H1 (cell line): ENCODE data around the gene DLG1. TPM values are rescaled to one million over a fixed set of nuclear protein-coding genes. Genes with fewer than 3 reads are reported as not detected.

Experiments used
- ASH2L ChIP-seq: fragments of 200-600, 300-600 bp; sonication (generic); IDR thresholded peaks from one replicate; pipeline ENCODE4 v1.7.1; 2017; ENCODE audit warnings: low read length
- BCL11A ChIP-seq, 2 experiments: IDR thresholded peaks; one replicate each; pipeline ENCODE4 v1.6.1; 2011; ENCODE audit warnings: low read depth in 2 of 2, low read length in 2 of 2, mild to moderate bottlenecking in 2 of 2
- CHD1 ChIP-seq: IDR thresholded peaks from 2 replicates; pipeline ENCODE4 v1.6.1; 2012; ENCODE audit warnings: low read depth, low read length, improper control_type of control experiment
- EP300 ChIP-seq, 2 experiments: IDR thresholded peaks; 1 replicate in 1 of 2; 2 replicates in 1 of 2; pipeline ENCODE4 v1.6.1; 2011 to 2012; ENCODE audit warnings: low read depth in 2 of 2, low read length in 2 of 2, mild to moderate bottlenecking in 2 of 2, borderline replicate concordance in 1 of 2, inconsistent platforms in 1 of 2, moderate library complexity in 1 of 2
- JUN ChIP-seq: IDR thresholded peaks from 2 replicates; pipeline ENCODE4 v1.6.1; 2011; ENCODE audit warnings: low read depth, mild to moderate bottlenecking, improper control_type of control experiment, low read length
- KDM4A ChIP-seq: IDR thresholded peaks from one replicate; pipeline ENCODE4 v1.7.1; 2012; ENCODE audit warnings: low read depth, mild to moderate bottlenecking, moderate library complexity, low read length, inconsistent platforms; ENCODE audit not compliant: severe bottlenecking
- KDM5A ChIP-seq: fragments of 200-600 bp; IDR thresholded peaks from 2 replicates; pipeline ENCODE4 v1.7.1; 2012; ENCODE audit warnings: mild to moderate bottlenecking, low read length, inconsistent platforms, mixed read lengths
- RAD21 ChIP-seq, 2 experiments: IDR thresholded peaks in 1 of 2; conservative IDR thresholded peaks in 1 of 2; 2 replicates each; pipeline ENCODE4 v1.6.1; 2011; ENCODE audit warnings: low read depth in 2 of 2, low read length in 2 of 2, improper control_type of control experiment in 1 of 2, inconsistent platforms in 1 of 2, mild to moderate bottlenecking in 1 of 2, moderate library complexity in 1 of 2
- SP1 ChIP-seq: IDR thresholded peaks from 2 replicates; pipeline ENCODE4 v1.6.1; 2011; ENCODE audit warnings: low read depth, low read length
- SP2 ChIP-seq: IDR thresholded peaks from 2 replicates; pipeline ENCODE4 v1.6.1; 2012; ENCODE audit warnings: mild to moderate bottlenecking, low read length, inconsistent platforms
- SP4 ChIP-seq: IDR thresholded peaks from 2 replicates; pipeline ENCODE4 v1.6.1; 2012; ENCODE audit warnings: low read length, inconsistent platforms
- SRF ChIP-seq: IDR thresholded peaks from 2 replicates; pipeline ENCODE4 v1.6.1; 2011; ENCODE audit warnings: mild to moderate bottlenecking, low read depth, low read length, moderate library complexity
- SUZ12 ChIP-seq: fragments of 200-600 bp; sonication (generic); IDR thresholded peaks from 2 replicates; pipeline ENCODE4 v1.6.1; 2012; ENCODE audit warnings: mild to moderate bottlenecking, inconsistent platforms, low read length, moderate library complexity, mixed read lengths
- polyA plus RNA-seq, 7 experiments: library from polyadenylated mRNA; depleted of rRNA in 3 of 7; stranded (reverse) in 5 of 7; unstranded in 2 of 7; fragments of >200 nt in 5 of 7; fragments of 200-250 nt in 2 of 7; gene quantifications; 1 replicate in 5 of 7; 2 replicates in 1 of 7; 4 replicates in 1 of 7; pipeline versions ENCODE4 v1.2.1 to v1.2.3, GENCODE V29; 2011 to 2013; ENCODE audit warnings: missing spikeins in 2 of 7, mixed read lengths in 2 of 7
- total RNA-seq: library from RNA; stranded (reverse); fragmentation: NEBNext Ultra II Directional; extraction: Animal tissue kit (Norgen Biotek cat#: 25700); gene quantifications from 2 replicates; pipeline ENCODE4 v1.2.1, GENCODE V29; 2021
- TF ChIP-seq, protein P1 (sequence below): IDR thresholded peaks from 2 replicates; pipeline ENCODE4 v1.6.1; 2012; ENCODE audit warnings: inconsistent platforms
- TF ChIP-seq, protein P2 (sequence below): IDR thresholded peaks from 2 replicates; pipeline ENCODE4 v1.6.1; 2012; ENCODE audit warnings: inconsistent platforms

Gene DLG1
- total and polyA plus RNA-seq, 2 of the 8 experiments (the other 6 are each of a cell fraction or from before 2014, with no cell fraction given), result 13.4 to 78.8 TPM

DNA sequence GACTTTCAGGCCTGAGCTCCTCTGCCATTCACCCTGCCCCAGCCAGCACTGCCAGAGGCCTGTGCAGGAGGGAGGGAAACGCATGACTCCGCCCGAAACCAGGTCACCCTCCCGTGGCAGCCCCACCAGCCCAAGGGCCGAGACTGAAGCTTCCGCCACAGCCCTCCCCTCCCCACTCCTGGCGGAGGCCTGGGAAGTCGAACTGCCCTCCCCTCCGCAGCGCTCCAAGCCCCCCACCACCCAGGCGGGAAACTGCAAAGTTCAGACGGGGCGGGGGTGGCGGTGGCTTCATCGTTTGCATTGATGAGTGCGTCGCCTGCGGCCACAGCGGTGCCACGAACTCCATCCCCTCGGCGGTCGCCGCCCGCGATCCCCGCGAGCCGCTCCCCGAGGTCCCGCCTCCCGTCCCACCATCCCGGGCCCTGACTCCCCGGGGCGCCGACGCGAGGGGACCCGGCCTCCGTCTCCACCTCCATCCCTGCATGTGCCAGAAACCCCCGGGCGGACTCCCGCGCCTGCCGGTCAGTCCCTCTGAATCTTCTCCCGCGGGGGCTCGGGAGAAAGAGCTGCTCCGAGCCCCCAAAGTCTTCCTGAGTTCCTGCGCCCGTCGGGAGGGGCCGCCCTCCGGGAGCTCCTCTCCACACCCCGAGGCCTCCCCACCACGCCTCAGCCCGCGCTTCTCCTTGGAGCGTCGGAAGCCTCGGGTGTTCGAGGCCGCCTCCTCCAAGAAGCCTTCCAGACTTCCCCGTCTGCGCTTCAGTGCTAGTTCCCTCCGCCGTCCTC lies 269.5 kb downstream of the DLG1 start (continued):
- TF ChIP-seq CHD1 (no peak), BCL11A (IDR thresholded peaks at IDR 0.05; ENCODE audit: low read depth in 2 of 2, low read length in 2 of 2) (no peak), SP4 (no peak), SRF (no peak), KDM5A (no peak), SUZ12 (peak; percentile 66), SP2 (no peak), SP1 (no peak), RAD21 (IDR thresholded peaks at IDR 0.05 in 1 of 2, conservative IDR thresholded peaks at IDR 0.05 in 1 of 2; ENCODE audit: low read depth in 2 of 2, low read length in 2 of 2) (no peak), KDM4A (peak; percentile 93), ASH2L (peak; percentile 39), JUN (no peak), EP300 (IDR thresholded peaks at IDR 0.05; ENCODE audit: borderline replicate concordance in 1 of 2, low read depth in 2 of 2, low read length in 2 of 2) (no peak)
- TF ChIP-seq, protein P1, sequence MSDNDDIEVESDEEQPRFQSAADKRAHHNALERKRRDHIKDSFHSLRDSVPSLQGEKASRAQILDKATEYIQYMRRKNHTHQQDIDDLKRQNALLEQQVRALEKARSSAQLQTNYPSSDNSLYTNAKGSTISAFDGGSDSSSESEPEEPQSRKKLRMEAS, result no peak
- TF ChIP-seq, protein P2, sequence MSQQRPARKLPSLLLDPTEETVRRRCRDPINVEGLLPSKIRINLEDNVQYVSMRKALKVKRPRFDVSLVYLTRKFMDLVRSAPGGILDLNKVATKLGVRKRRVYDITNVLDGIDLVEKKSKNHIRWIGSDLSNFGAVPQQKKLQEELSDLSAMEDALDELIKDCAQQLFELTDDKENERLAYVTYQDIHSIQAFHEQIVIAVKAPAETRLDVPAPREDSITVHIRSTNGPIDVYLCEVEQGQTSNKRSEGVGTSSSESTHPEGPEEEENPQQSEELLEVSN, result peak; percentile 66; the same call in 1 of the 2 replicates
